Keratinocyte (primary cell): ENCODE data around the gene EIF2S1.

Experiments
- CTCF ChIP-seq, 3 experiments: IDR thresholded peaks in 1 of 3; conservative IDR thresholded peaks in 1 of 3; optimal IDR thresholded peaks in 1 of 3; 2 replicates in 2 of 3; 3 replicates in 1 of 3; pipeline versions ENCODE3 to v1.5.1; 2011; ENCODE audit warnings: low read length in 3 of 3, mild to moderate bottlenecking in 3 of 3, moderate library complexity in 2 of 3, control low read depth in 1 of 3, inconsistent platforms in 1 of 3; ENCODE audit not compliant: insufficient read depth in 2 of 3; ENCODE audit errors: extremely low read depth in 1 of 3
- EZH2 ChIP-seq: IDR thresholded peaks from one replicate; pipeline ENCODE4 v1.6.1; 2012; ENCODE audit warnings: inconsistent platforms, mild to moderate bottlenecking, low read length, moderate library complexity

GRCh38 chr14:67360470-67361206 lies 510 bp downstream of the EIF2S1 start:
- no peak for TF ChIP-seq CTCF (optimal IDR thresholded peaks at IDR 0.05 in 1 of 3, IDR thresholded peaks at IDR 0.05 in 1 of 3, conservative IDR thresholded peaks at IDR 0.05 in 1 of 3; ENCODE audit: extremely low read depth in 1 of 3, insufficient read depth in 2 of 3, low read length in 3 of 3)
- no peak for TF ChIP-seq EZH2
